ENCODE data around the gene PAXX. TPM values are rescaled to one million over a fixed set of nuclear protein-coding genes. Genes with fewer than 3 reads are reported as not detected.

The PAXX gene
- total RNA-seq, 1 donor from 2014 or later, result 15.3 TPM

DNA sequence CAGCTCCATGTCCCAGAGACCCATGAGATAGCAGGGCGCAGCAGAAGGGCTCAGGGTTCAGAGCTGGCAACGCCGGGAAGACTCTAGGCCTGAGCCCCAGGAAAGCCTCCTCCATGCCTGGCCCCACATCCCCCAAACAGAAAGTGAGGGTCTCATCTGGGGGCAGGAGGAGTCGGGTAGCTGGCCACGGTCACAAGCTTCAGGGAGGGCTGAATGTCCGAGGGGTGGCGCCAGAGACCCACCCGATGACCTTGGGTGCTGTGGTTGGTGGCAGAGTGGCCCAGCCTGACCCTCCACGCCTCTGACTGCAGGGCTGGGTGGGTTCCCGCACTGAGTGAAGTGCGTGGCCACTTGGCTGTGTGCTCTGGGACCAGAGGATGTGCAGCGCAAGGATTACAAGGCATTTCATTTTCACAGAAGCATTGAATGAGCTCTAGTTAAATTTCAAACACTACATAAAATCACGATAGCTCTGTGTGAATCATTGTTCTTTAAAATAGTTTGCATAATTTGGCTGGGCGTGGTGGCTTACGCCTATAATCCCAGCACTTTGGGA is 44.2 kb upstream of the PAXX start:
- H3K36me3 ChIP-seq (ENCODE audit: insufficient read depth, low read length), result no peaks in the 10 kb centered on the region
- Mint-ChIP-seq H3K4me3 (ENCODE audit: unreplicated experiment) (peak overlapping the region; percentile 20), H3K27me3 (ENCODE audit: low read depth, unreplicated experiment) (no peaks in the 10 kb centered on the region), H3K4me1 (ENCODE audit: low read depth, unreplicated experiment) (no peaks in the 10 kb centered on the region), H3K36me3 (ENCODE audit: low read depth, unreplicated experiment) (no peaks in the 10 kb centered on the region), H3K9me3 (ENCODE audit: unreplicated experiment) (no peaks in the 10 kb centered on the region), H3K27ac (ENCODE audit: unreplicated experiment) (no peak overlapping the region)
- H3K4me1 ChIP-seq (ENCODE audit: insufficient read depth, low read length), result peaks cover 12% of the 10 kb centered on the region
- no peak overlapping the region for H3K9ac ChIP-seq (ENCODE audit: low read length)
- peaks cover 11% of the 10 kb centered on the region for H4K20me1 ChIP-seq (ENCODE audit: insufficient read depth, low read length)
- H3K79me2 ChIP-seq (ENCODE audit: insufficient read depth, low read length), result peaks cover 13% of the 10 kb centered on the region
- H3K4me2 ChIP-seq (ENCODE audit: low read length), result peak overlapping the region; percentile 29
- H2AFZ ChIP-seq (ENCODE audit: low read depth, low read length), result no peak overlapping the region
- DNase-seq (ENCODE audit: low read depth) (no peak), FAIRE-seq (no peak)
- H3K27ac ChIP-seq (ENCODE audit: low read depth, low read length), result no peak overlapping the region
- no peak for TF ChIP-seq EZH2 (IDR thresholded peaks at IDR 0.05; ENCODE audit: insufficient read depth, low read length)
- TF ChIP-seq, protein P1, sequence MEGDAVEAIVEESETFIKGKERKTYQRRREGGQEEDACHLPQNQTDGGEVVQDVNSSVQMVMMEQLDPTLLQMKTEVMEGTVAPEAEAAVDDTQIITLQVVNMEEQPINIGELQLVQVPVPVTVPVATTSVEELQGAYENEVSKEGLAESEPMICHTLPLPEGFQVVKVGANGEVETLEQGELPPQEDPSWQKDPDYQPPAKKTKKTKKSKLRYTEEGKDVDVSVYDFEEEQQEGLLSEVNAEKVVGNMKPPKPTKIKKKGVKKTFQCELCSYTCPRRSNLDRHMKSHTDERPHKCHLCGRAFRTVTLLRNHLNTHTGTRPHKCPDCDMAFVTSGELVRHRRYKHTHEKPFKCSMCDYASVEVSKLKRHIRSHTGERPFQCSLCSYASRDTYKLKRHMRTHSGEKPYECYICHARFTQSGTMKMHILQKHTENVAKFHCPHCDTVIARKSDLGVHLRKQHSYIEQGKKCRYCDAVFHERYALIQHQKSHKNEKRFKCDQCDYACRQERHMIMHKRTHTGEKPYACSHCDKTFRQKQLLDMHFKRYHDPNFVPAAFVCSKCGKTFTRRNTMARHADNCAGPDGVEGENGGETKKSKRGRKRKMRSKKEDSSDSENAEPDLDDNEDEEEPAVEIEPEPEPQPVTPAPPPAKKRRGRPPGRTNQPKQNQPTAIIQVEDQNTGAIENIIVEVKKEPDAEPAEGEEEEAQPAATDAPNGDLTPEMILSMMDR (IDR thresholded peaks at IDR 0.05; ENCODE audit: insufficient read depth, low read depth, low read length), result peak; percentile 9
- H3K4me3 ChIP-seq (ENCODE audit: insufficient read depth, low read depth, low read length), result no peak overlapping the region
- no peaks in the 10 kb centered on the region for H3K9me3 ChIP-seq (ENCODE audit: insufficient read depth, low read depth, low read length)
- no peaks in the 10 kb centered on the region for H3K27me3 ChIP-seq (ENCODE audit: insufficient read depth, low read length)

DNA sequence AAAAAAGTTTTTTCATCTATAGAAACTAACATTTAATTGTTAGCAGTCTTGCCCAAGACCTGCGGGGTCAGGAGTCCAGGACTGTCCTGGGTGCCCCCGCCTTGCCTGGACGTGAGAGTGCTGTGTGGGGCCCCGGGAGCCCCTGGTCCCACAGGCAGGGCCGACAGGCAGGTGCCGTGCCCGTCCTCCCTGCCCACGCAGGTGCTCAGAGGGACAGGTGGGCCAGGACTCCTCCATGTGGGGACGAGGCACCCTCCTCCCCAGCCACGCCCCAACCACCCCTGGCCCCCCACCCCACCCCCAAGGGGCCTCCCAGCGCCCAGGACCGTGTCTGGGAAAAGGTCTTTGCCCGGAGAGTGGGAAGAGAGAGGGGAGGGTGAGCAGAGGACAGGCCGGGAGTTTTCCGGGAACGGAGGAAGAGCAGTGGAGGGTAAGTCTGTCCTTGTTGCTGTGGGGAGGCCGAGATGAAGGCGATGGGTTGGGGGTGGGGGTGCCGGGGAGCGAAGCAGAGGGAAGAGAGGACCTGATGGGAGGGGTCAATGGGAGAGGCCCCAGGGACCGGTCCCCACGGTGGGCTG is 42.9 kb upstream of the PAXX start:
- Histone ChIP-seq H3K4me2 (ENCODE audit: low read length) (peak overlapping the region; percentile 93), H3K27me3 (ENCODE audit: insufficient read depth, low read length) (no peaks in the 10 kb centered on the region), H3K9me3 (ENCODE audit: insufficient read depth, low read depth, low read length) (no peaks in the 10 kb centered on the region), H3K9ac (ENCODE audit: low read length) (peak overlapping the region; percentile 72), H4K20me1 (ENCODE audit: insufficient read depth, low read length) (peaks cover 4% of the 10 kb centered on the region), H3K4me3 (ENCODE audit: insufficient read depth, low read depth, low read length) (peak overlapping the region; percentile 64), H3K79me2 (ENCODE audit: insufficient read depth, low read length) (no peaks in the 10 kb centered on the region), H3K27ac (ENCODE audit: low read depth, low read length) (no peak overlapping the region), H3K4me1 (ENCODE audit: insufficient read depth, low read length) (peaks cover 7% of the 10 kb centered on the region), H2AFZ (ENCODE audit: low read depth, low read length) (peak overlapping the region; percentile 98), H3K36me3 (ENCODE audit: insufficient read depth, low read length) (no peaks in the 10 kb centered on the region)
- TF ChIP-seq, protein P1 (IDR thresholded peaks at IDR 0.05; ENCODE audit: insufficient read depth, low read depth, low read length), result no peak
- TF ChIP-seq EZH2 (IDR thresholded peaks at IDR 0.05; ENCODE audit: insufficient read depth, low read length), result no peak
- Mint-ChIP-seq H3K4me3 (ENCODE audit: unreplicated experiment) (peak overlapping the region; percentile 76), H3K4me1 (ENCODE audit: low read depth, unreplicated experiment) (no peaks in the 10 kb centered on the region), H3K9me3 (ENCODE audit: unreplicated experiment) (no peaks in the 10 kb centered on the region), H3K27ac (ENCODE audit: unreplicated experiment) (no peak overlapping the region), H3K36me3 (ENCODE audit: low read depth, unreplicated experiment) (no peaks in the 10 kb centered on the region), H3K27me3 (ENCODE audit: low read depth, unreplicated experiment) (no peaks in the 10 kb centered on the region)
- no peak for FAIRE-seq
- no peak for DNase-seq (ENCODE audit: low read depth)

Data from astrocyte (in vitro differentiated cells and primary cell).